G401 (cell line): ENCODE results near the gene NRBP1. TPM values are rescaled to one million over a fixed set of nuclear protein-coding genes. Genes with fewer than 3 reads are reported as not detected.
"Not testable (repeated sequence)": the region's sequence is repeated elsewhere in the genome, so short reads cannot be mapped to it uniquely, and the experiment has no call there.

Experiments used
- DNase-seq: peaks from one replicate; pipeline ENCODE4 v3.0.0-alpha.2; 2015; ENCODE audit warnings: low spot score
- in situ Hi-C: cut with HindIII; loops from 2 replicates; pipeline ENCODE4 v1.10.0; 2016; ENCODE audit warnings: low sequenced_read_pairs, mixed read lengths
- total RNA-seq: library from RNA; depleted of rRNA; stranded (reverse); fragments of >200 nt; shearing (Covaris generic); gene quantifications from 2 replicates; pipeline ENCODE4 v1.2.3, GENCODE V29; 2014

NRBP1 gene
- total RNA-seq, 1 experiment from 2014 or later: 108 TPM

- DNase-seq: no peak
- in situ Hi-C loops: no loop called here
These were observed 12.3 kb upstream of the NRBP1 start for GRCh38 chr2:27416151-27416550.

GRCh38 chr2:27420996-27421395 lies 7.4 kb upstream of the NRBP1 start:
- no peak for DNase-seq
- in situ Hi-C loops: no loop called here

DNA sequence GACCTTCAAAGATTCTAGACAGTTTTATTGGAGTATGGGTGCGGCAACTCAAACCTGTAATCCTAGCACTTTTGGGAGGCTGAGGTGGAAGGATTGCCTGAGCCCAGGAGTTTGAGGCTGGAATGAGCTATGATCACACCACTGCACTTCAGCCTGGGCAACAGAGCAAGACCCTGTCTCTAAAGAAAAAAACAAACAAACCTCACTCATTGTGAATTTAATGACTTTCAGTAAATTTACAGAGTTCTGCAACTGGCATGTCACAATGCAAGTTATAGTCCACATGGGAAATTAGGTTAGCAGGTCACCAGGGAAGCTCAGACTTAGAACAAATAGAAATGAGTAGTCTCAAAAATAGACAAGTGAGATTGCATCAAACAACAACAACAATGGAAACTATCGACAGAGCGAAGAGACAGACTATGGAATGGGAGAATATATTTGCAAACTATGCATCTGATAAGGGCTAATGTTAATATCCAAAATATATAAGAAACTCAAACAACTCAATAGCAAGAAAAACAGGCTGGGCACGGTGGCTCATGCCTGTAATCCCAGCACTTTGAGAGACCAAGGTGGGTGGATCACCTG lies 6.7 kb upstream of the NRBP1 start:
- in situ Hi-C loops: no loop called here
- DNase-seq: no peak

DNA sequence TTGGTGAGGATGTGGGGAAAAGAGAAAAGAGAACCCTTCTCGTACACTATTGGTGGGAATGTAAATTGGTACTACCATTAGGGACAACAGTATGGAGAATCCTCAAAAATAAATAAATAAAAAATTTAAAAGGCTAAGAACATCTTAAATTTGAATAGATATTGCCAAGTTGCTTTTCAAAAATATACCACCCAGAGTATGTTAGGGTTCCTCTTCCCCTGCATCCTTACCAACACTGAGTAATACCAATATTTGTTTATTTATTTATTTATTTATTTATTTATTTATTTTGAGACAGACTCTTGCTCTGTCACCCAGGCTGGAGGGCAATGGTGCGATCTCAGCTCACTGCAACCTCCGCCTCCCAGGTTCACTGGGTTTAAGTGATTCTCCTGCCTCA lies 5.5 kb upstream of the NRBP1 start:
- no peak for DNase-seq
- in situ Hi-C loops: no loop called here

GRCh38 chr2:27425039-27425438 lies 3.4 kb upstream of the NRBP1 start:
- in situ Hi-C loops, DNase-seq: not testable (repeated sequence)

GRCh38 chr2:27427863-27428212 lies 593 bp upstream of the NRBP1 start:
- in situ Hi-C loops: no loop called here
- no peak for DNase-seq

- in situ Hi-C loops: no loop called here
- peak; percentile 54 for DNase-seq
These were observed 629 bp downstream of the NRBP1 start for GRCh38 chr2:27428978-27429541.

GRCh38 chr2:27431395-27431794 lies 3.0 kb downstream of the NRBP1 start:
- no peak for DNase-seq
- in situ Hi-C loops: no loop called here

GRCh38 chr2:27435628-27436027 lies 7.2 kb downstream of the NRBP1 start:
- in situ Hi-C loops: no loop called here
- no peak for DNase-seq

GRCh38 chr2:27441226-27441926 lies 12.9 kb downstream of the NRBP1 start:
- in situ Hi-C loops: no loop called here
- no peak for DNase-seq

- in situ Hi-C loops: no loop called here
- DNase-seq: peak; percentile 8
These were observed 13.8 kb downstream of the NRBP1 start, which contains the start of gene KRTCAP3 for GRCh38 chr2:27441958-27442919. Gene KRTCAP3 (plus strand): TSS chr2:27442381. CDS start chr2:27442413, 32 bp downstream.

DNA sequence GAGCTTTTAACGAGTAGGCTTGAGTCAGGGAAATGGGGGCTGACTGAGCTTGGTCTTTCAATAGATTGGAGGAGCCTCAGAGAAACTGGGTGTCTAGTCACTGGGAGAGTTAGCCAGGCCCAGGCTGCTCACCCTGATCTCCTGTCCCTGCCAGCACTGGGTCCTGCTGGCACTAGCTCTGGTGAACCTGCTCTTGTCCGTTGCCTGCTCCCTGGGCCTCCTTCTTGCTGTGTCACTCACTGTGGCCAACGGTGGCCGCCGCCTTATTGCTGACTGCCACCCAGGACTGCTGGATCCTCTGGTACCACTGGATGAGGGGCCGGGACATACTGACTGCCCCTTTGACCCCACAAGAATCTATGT lies 14.5 kb downstream of the NRBP1 start:
- in situ Hi-C loops: no loop called here
- peak; percentile 3 for DNase-seq

DNA sequence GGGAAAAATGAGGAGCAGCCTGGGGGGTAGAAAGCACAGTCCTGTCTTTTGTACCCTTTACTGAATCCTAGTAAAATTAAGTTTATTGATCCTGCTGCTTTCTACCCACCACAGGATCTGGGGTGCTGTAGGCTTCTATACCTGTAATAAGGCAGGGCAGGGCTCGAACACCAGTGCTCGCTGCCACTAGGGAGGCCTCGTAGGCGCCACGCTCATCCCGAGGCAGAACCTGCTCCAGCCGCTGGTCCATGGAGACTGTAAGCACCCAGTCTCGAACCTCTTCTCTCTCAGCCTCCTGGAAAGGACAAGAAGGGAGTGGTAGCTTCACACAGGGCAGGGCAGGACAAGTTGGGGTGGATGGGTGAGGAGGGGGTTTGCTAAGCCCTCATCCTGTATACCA lies 16.7 kb downstream of the NRBP1 start:
- no peak for DNase-seq
- in situ Hi-C loops: no loop called here

DNA sequence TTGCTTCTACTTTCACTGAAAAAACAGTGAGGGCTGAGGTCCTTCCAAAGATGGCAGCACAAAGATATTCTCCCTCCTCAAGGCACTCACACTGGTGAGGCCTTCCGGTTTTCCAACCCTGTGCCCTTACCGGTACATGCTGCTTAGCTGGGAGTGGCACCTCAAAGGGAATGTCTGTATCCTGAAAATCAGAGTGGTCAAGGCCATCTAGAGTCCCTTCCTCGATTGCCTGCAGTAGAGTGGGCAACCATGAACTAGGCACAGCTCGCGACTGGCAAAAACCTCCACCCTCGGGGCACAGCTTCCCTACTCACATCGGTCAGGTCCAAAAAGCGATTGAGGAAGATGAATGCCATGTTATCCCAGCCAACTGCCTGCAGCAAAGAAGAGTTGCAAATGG lies 17.2 kb downstream of the NRBP1 start:
- in situ Hi-C loops: no loop called here
- no peak for DNase-seq

DNA sequence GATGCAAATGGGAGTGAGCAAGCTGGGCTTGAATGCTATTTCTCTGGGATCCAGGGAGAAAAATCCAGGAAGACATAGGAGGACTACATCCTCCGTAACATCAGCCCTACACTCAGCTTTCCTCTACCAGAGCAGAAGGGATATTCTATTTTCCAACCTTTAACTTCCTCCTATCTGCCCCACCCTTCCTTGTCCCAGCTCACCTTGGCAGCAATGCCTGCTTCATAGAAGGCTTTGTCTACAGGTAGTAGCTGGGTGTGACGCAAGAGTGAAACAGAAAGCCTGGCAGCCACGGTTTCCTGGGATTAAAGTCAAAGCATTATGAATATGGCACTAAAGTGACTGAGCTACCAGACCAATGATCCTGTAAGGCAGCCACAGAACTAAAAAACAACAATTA lies 17.6 kb downstream of the NRBP1 start:
- no peak for DNase-seq
- in situ Hi-C loops: no loop called here

DNA sequence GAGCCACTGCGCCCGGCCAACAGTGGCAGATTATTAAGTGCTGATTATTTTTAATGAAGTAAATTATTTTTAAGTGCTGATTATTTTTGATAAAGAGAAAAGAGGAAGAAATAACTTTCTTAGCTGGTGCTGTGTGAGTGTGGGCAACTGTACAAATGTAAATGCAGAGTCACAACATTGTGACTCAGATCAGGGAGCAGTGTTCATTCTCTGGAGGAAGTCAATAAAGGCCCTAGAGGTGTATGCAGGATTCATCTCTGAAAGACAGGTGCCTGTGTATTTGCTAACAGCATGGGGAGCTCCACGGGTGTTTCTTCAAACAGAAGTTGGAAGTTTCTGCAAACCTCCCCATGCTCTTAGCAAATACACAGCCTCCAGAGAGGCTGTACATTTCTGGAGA lies 19.9 kb downstream of the NRBP1 start:
- DNase-seq: no peak
- in situ Hi-C loops: no loop called here

DNA sequence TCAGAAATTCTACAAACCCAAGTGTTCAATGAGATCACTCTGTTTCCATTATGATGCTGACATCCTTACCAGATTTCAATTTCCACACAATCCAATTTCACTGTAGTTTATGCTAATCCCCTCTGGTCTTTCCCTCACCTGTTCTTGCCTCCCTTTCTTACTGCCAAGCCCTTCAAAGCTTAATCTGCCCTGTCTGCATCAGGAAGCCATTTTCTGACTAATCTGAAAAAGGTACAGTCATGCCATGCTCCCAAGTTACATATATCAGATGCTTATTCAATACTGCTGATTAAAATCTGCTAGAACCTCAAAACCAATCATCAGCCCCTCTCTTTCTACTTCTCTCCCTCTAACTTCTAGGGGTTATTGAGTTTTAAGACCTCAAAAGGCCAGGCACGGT lies 22.7 kb downstream of the NRBP1 start:
- in situ Hi-C loops: loop anchor here (10.0 kb wide), 1 partner anchor 174 kb away; the partner anchor contains the start of genes CCDC121 and GPN1
- no peak for DNase-seq

- in situ Hi-C loops: loop anchor here (10.0 kb wide), 1 partner anchor 171 kb away; the partner anchor contains the start of genes CCDC121 and GPN1
- no peak for DNase-seq
These were observed 25.5 kb downstream of the NRBP1 start for GRCh38 chr2:27453968-27454367.

DNA sequence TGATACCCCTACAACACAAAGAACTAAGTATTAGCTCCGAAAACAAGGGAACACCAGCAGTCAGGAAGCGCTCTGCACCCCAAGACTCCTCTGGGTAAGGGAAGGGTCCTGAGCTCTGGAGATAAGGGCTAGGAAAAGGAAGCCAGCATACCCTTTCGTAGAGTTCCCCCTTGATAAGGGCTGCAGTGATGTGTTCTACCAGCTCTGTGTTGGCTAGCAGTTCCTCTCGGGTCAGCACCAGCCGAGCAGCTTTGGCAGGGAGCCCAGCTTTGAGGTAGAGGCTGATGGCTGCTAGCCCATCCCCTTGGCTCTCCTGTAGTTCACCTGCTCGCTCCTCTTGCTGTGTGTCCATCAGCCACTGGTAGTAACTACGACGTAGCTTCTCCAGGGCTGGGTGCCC lies 32.7 kb downstream of the NRBP1 start:
- in situ Hi-C loops: no loop called here
- peak; percentile 86 for DNase-seq

- in situ Hi-C loops: no loop called here
- DNase-seq: no peak
These were observed 36.0 kb downstream of the NRBP1 start for GRCh38 chr2:27464443-27464842.
